GM18502 (cell line): Measurements from ENCODE around the gene SMOC1.

Experiments used
- ATAC-seq: cut with Tn5 transposase; IDR thresholded peaks from one replicate; pipeline ENCODE4 v1.9.1; 2021; ENCODE audit warnings: mild to moderate bottlenecking; ENCODE audit not compliant: unreplicated experiment, poor library complexity

Gene SMOC1, protein sequence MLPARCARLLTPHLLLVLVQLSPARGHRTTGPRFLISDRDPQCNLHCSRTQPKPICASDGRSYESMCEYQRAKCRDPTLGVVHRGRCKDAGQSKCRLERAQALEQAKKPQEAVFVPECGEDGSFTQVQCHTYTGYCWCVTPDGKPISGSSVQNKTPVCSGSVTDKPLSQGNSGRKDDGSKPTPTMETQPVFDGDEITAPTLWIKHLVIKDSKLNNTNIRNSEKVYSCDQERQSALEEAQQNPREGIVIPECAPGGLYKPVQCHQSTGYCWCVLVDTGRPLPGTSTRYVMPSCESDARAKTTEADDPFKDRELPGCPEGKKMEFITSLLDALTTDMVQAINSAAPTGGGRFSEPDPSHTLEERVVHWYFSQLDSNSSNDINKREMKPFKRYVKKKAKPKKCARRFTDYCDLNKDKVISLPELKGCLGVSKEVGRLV

DNA sequence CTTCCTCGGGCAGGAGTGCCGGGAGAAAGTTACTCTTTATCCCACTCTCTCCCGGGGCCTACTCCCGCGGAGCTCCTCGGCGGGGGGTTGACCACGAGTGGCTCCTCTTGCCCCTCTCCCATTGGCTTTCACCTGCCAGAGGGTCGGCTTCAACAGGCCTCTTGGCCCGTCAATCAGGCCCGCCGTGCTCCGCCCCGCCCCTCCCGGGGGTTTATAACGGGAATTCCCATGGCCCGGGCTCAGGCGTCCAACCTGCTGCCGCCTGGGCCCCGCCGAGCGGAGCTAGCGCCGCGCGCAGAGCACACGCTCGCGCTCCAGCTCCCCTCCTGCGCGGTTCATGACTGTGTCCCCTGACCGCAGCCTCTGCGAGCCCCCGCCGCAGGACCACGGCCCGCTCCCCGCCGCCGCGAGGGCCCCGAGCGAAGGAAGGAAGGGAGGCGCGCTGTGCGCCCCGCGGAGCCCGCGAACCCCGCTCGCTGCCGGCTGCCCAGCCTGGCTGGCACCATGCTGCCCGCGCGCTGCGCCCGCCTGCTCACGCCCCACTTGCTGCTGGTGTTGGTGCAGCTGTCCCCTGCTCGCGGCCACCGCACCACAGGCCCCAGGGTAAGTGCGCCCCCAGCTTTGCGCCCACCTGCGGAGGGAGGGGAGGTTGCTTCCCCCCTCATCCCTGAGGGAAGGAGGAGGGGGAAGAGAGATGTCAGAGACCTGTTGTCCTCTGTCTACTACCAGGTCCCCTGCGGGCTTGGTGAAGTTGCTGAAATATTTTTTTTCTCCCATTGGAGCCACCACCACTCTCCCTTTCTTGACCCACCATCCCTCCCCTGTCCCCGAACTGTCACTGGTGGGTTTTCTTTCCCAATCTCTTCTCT lies at the start of gene SMOC1:
TSS of gene SMOC1 (plus strand) at position 242 of the 869 bp plus-strand sequence. CDS start at position 505, 263 bp downstream.
- ATAC-seq = no peak

DNA sequence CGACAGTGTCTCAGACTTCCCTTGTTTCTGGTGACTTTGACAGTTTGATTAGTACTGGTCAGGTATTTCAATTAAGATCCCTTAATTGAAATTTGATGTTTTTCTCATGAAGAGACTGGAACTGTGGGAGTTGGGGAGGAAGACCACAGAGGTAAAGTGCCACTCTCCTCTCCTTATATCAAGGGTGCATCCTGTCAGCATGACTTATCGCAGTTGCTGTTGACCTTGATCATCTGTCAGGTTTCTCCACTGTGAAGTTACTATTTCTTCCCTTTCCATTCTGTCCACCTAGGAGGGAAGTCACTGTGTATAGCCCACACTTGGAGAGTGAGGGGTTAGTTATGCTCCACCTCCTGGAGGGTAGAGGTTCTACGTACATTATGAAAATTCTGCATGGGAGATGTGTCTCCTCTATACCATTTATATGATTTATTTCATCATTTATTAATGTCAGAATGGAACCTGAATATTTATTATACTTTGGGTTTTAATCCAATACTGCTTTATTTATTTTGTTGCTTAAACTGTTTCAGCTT lies 40.3 kb upstream of the SMOC1 start:
- ATAC-seq = no peak

GRCh38 chr14:69839661-69840060 lies 39.6 kb upstream of the SMOC1 start:
- no peak for ATAC-seq

- ATAC-seq = no peak
These were observed 37.6 kb upstream of the SMOC1 start for GRCh38 chr14:69841656-69842055.

GRCh38 chr14:69842686-69843420 lies 36.4 kb upstream of the SMOC1 start:
- no peak for ATAC-seq

DNA sequence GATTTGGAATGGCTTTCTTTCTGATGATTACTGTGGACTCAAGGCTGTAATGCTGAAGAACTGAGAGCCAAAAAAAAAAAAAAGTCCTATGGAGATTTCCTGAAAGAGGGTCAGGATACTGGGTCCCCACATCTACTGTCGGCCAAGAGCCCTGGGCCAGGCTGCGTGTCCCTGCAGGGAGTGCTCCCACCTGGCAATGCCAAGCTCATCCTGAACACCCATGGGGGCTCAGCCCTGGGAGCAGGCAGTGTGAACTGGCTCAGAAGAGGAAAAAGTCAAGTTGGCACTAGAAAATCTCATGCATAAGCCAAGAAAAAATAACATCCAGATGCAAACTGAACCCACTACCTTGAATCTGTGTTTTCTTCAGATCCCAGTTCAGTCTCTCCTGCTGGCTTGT lies 35.0 kb upstream of the SMOC1 start:
- ATAC-seq = no peak

DNA sequence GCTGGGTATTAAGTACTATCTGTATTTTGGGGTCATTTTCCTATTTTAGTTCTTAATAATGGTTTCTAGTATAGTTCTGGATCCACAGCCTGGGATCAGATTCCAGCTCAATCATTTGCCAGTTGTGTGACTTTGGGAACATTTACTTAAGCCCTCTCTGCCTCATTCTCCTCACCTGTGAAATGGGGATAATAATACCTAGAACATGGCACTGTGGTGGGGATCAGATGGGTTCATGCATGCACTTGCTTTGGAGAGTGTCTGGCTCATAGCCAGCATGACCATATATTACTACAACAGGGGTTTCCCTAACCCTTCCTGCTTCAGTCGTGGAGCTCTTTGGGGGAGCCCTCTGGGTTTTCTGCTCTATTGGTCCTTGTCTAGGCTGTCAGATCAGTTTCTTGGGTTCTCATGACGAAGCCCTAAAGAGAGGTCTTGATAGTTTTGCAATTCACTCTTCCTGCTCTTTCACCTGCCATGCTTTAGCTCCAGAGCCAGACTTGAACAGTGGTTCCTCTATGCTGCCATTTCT lies 34.1 kb upstream of the SMOC1 start:
- no peak for ATAC-seq

DNA sequence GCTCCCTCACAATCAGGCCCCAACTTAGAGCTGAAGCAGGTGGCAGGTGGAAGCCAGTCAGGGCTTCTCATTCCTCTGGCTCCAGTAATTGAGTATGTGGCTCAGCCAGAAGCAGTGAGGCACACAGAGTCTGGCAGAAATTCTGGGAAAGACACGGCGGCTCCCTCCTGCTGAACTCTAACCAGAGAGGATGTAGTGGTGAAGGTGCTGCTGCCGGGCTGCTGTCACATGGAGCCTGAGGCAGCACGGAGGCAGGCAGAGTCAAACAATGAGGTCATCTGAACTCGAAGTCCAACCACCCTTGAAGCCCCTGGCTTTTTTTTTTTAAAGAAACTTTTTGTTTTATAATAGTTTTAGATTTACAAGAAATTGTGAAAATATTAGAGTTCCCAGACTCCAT lies 33.4 kb upstream of the SMOC1 start:
- no peak for ATAC-seq

- ATAC-seq = no peak
These were observed 31.1 kb upstream of the SMOC1 start for GRCh38 chr14:69848156-69848555.

DNA sequence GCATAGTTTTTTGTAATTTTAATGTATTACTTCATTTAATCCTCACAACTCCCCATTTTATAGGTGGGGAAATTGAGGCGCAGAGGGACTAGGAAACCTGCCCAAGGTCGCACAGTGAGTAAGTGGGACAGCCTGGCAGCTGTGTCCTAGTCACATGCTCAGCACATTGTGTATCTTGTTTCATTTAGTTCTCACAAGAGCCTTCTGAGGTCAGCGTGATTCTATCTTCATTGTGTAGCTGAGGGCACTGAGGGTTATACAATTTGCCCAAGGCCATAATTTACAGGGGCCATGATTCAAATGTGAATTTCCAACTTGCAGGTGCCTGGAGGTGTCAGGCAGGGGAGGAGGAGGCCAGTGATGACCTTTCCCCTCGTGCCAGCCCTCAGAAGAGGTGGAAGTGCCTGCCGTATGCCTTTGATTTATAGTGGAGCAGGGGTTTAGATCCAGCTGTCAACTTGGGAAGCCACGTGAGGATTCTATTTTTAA lies 30.3 kb upstream of the SMOC1 start:
- no peak for ATAC-seq

- no peak for ATAC-seq
These were observed 29.0 kb upstream of the SMOC1 start for GRCh38 chr14:69850086-69850735.

DNA sequence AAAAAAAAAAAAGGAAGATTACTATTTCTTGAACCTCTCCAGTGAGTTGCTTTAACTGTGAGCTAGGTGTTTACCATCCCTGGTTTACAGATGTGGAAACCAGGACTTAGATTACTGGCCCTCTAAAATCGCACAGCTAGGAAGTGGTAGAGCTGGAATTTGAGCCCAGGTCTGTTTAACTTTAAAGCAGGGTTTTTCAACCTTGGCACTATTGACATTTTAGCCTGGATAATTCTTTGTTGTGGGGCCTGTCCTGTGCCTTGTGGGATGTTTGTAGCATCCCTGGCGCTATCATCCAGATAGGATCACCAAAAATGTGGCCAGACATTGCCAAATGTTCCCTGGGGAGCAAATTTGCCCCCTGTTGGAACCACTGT lies 28.5 kb upstream of the SMOC1 start:
- no peak for ATAC-seq

- ATAC-seq = no peak
These were observed 26.5 kb upstream of the SMOC1 start for GRCh38 chr14:69852531-69853321.

GRCh38 chr14:69853774-69854173 lies 25.4 kb upstream of the SMOC1 start:
- ATAC-seq = no peak

GRCh38 chr14:69854598-69854997 lies 24.6 kb upstream of the SMOC1 start:
- no peak for ATAC-seq

- ATAC-seq = no peak
These were observed 23.9 kb upstream of the SMOC1 start for GRCh38 chr14:69855180-69855832.

- no peak for ATAC-seq
These were observed 20.4 kb upstream of the SMOC1 start for GRCh38 chr14:69858801-69859200.

GRCh38 chr14:69859591-69859990 lies 19.6 kb upstream of the SMOC1 start:
- ATAC-seq = no peak
